HL-60/S4 treated with phorbol 12-myristate 13-acetate at 8.2 ng/mL for 4 days and 3 days (cell line): ENCODE measurements around the gene AGTR1.
"Not testable (repeated sequence)": the region's sequence is repeated elsewhere in the genome, so short reads cannot be mapped to it uniquely, and the experiment has no call there.

Source experiments
- in situ Hi-C: fragments of 300-500 bp; cut with MboI; formaldehyde crosslinking; loops from 2 replicates; pipeline ENCODE4 v1.15.0; 2022; ENCODE audit warnings: low sequenced_read_pairs

The AGTR1 gene

GRCh38 chr3:148717885-148718561 is 20.3 kb downstream of the AGTR1 start:
- in situ Hi-C loops = no loop called here

GRCh38 chr3:148718982-148719862 is 21.5 kb downstream of the AGTR1 start:
- in situ Hi-C loops = no loop called here

- in situ Hi-C loops = no loop called here
These were observed 23.2 kb downstream of the AGTR1 start for GRCh38 chr3:148720873-148721272.

- in situ Hi-C loops = no loop called here
These were observed 25.9 kb downstream of the AGTR1 start for GRCh38 chr3:148723631-148724030.

- in situ Hi-C loops = no loop called here
These were observed 29.5 kb downstream of the AGTR1 start for GRCh38 chr3:148727231-148727630.

GRCh38 chr3:148728753-148729152 is 31.1 kb downstream of the AGTR1 start:
- in situ Hi-C loops = no loop called here

GRCh38 chr3:148729476-148730055 is 31.9 kb downstream of the AGTR1 start:
- in situ Hi-C loops = no loop called here

GRCh38 chr3:148730676-148731075 is 33.0 kb downstream of the AGTR1 start:
- in situ Hi-C loops = no loop called here

GRCh38 chr3:148735597-148735996 is 37.9 kb downstream of the AGTR1 start:
- in situ Hi-C loops = no loop called here

- in situ Hi-C loops = no loop called here
These were observed 38.4 kb downstream of the AGTR1 start for GRCh38 chr3:148736086-148736485.

GRCh38 chr3:148737104-148737530 is 39.4 kb downstream of the AGTR1 start:
- in situ Hi-C loops = no loop called here

GRCh38 chr3:148739720-148740119 is 42.0 kb downstream of the AGTR1 start:
- in situ Hi-C loops = no loop called here

GRCh38 chr3:148740291-148740690 is 42.6 kb downstream of the AGTR1 start:
- in situ Hi-C loops = no loop called here

GRCh38 chr3:148741219-148741618 is 43.5 kb downstream of the AGTR1 start:
- in situ Hi-C loops = no loop called here

GRCh38 chr3:148742118-148742517 is 44.4 kb downstream of the AGTR1 start:
- in situ Hi-C loops = no loop called here

- in situ Hi-C loops = no loop called here
These were observed 48.4 kb downstream of the AGTR1 start for GRCh38 chr3:148746053-148746452.

- in situ Hi-C loops = no loop called here
These were observed 50.6 kb downstream of the AGTR1 start for GRCh38 chr3:148748283-148748682.

GRCh38 chr3:148750296-148750695 is 52.6 kb downstream of the AGTR1 start:
- in situ Hi-C loops = no loop called here

GRCh38 chr3:148751461-148751860 is 53.8 kb downstream of the AGTR1 start:
- in situ Hi-C loops = no loop called here

GRCh38 chr3:148753385-148753784 is 55.7 kb downstream of the AGTR1 start:
- in situ Hi-C loops = not testable (repeated sequence)

GRCh38 chr3:148755570-148755969 is 57.9 kb downstream of the AGTR1 start:
- in situ Hi-C loops = no loop called here

GRCh38 chr3:148756311-148756710 is 58.6 kb downstream of the AGTR1 start:
- in situ Hi-C loops = no loop called here
